GM18505 (cell line): ENCODE data around the gene NIM1K.
"Not testable (repeated sequence)": the region's sequence is repeated elsewhere in the genome, so short reads cannot be mapped to it uniquely, and the experiment has no call there.

Experiments
- ATAC-seq: cut with Tn5 transposase; IDR thresholded peaks from one replicate; pipeline ENCODE4 v1.9.1; 2021; ENCODE audit not compliant: unreplicated experiment
- POLR2A ChIP-seq: IDR thresholded peaks from 4 replicates; pipeline ENCODE4 v1.6.1; 2011; ENCODE audit warnings: borderline replicate concordance; ENCODE audit not compliant: insufficient read depth, insufficient read length; ENCODE audit errors: extremely low read depth

Gene NIM1K

DNA sequence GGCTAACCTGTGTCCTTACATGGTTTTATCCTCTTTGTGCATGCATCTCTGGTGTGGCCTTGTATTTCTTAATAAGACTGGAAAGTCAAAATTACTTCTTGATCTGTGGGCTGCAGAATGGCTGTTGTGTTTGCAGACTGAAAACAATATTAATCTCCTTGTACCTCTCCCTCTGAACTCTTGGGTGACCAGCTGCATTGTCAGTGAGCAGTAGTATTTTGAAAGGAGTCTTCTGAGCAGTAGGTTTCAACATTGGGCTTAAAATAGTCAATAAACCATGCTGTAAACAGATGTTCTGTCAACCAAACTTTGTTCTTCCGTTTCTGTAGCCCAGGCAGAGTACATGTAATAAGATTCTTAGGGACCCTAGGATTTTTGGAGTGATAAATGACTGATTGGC lies 26.7 kb upstream of the NIM1K start:
- ATAC-seq = no peak
- no peak for TF ChIP-seq POLR2A

GRCh38 chr5:43168175-43168574 lies 23.9 kb upstream of the NIM1K start:
- ATAC-seq = no peak
- TF ChIP-seq POLR2A = no peak

- TF ChIP-seq POLR2A = no peak
- no peak for ATAC-seq
Measured at GRCh38 chr5:43171451-43171850, 20.6 kb upstream of the NIM1K start.

GRCh38 chr5:43171926-43172325 lies 20.1 kb upstream of the NIM1K start:
- no peak for TF ChIP-seq POLR2A
- ATAC-seq = no peak

- ATAC-seq = no peak
- no peak for TF ChIP-seq POLR2A
Measured at GRCh38 chr5:43172779-43173178, 19.2 kb upstream of the NIM1K start.

GRCh38 chr5:43174586-43174985 lies 17.4 kb upstream of the NIM1K start:
- no peak for TF ChIP-seq POLR2A
- no peak for ATAC-seq

DNA sequence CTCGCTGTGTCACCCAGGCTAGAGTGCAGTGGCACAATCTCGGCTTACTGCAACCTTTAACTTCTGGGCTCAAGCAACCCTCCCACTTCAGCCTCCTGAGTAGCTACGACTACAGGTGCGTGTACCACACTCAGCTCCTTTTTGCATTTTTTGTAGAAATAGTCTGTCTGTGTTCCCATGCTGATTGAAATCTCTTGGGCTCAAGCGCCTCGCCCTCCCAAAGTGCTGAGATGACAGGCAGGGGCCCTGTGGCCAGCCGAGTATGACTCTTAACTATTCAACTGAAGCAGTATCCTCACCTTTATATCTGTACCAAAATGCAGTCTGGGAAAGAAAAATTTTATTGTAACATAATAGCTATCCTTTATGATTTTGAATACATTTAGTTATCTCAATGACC lies 12.2 kb upstream of the NIM1K start:
- no peak for TF ChIP-seq POLR2A
- ATAC-seq = no peak

- no peak for ATAC-seq
- TF ChIP-seq POLR2A = no peak
Measured at GRCh38 chr5:43182421-43182820, 9.6 kb upstream of the NIM1K start.

DNA sequence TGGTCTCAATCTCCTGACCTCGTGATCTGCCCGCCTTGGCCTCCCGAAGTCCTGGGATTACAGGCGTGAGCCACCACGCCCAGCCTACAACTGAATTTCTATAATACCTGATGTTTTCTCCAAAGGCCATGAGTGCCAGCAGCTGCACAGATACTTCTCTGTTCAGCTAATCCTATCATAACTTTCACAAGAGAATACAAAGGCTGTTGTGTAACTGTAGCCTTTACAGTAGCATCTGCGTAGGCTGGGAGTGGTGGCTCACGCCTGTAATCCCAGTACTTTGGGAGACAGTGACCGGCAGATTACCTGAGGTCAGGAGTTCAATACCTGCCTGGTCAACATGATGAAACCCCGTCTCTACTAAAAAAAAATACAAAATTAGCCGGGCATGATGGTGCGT lies 8.9 kb upstream of the NIM1K start:
- not testable (repeated sequence) for ATAC-seq

DNA sequence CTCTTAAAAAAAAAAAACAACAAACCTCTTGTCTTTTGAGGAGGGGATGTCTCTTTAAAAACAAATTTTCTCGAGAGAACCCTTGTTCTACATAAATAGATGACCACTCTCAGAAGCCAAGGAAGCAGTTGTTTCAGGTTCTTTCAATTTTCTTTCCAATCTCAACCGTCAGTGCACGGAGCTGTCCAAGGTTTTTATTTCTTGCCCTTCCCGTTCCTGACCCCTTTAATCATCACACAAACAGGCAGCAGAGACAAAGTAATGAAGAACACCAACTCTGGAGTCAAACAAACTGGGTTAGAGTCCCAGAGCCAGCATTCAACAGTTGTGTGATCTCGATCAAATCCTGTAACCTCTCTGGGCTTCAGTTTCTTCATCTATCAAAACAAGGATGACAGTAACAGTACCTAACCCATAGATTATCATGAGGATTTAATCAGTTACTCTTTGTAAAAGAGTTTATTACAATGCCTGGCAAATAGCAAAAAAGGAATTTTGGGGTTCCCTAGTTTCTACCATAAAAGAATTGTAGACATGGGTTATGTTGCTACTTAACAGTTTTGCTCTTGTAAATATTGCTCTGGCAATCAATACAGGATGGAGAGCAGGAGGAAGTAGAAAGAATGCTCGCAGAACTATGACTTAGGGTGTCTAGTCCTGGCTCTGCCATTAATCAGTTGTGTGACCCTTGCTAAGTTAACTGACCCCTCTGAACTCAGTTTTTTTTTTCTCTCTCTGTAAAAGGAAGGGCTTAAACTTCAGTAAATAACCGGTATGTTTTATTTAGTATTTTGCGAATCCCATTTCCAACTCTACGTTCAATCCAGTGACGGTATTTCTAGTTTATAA lies 1.0 kb upstream of the NIM1K start:
- ATAC-seq = no peak
- TF ChIP-seq POLR2A = no peak

DNA sequence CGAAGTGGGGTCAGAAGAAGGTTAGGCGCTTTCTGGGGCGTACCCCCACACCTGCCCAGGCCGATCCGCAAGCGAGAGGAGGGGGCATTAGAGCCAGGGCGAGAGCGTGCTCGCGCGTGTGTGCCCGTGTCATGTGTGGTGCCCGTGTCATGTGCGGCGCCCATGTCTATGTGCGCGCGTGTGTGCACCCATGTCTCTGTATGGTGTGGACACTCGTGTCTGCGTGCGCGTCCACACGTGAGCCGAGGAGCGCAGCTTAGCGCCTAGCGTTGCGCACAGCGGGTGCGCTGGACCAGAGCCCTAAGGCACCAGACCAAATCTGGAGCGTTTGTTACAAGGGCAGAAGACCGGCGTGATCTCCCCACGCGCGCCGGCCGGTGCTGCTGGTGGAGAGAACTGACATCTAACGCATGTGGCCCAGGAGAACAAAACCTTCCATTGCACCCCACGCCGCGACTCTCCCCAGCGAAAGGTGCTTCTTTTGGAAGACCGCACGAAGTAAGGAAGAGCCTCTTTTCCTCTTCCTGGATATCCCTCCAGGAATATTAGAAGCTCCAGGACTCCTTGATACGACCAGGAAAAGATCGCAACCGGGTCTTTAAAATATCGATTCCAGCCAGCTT lies 644 bp downstream of the NIM1K start:
- TF ChIP-seq POLR2A = no peak
- ATAC-seq = peak; percentile 23

- peak; percentile 40 for ATAC-seq
- no peak for TF ChIP-seq POLR2A
Measured at GRCh38 chr5:43193181-43193893, 1.3 kb downstream of the NIM1K start.

- no peak for ATAC-seq
- TF ChIP-seq POLR2A = no peak
Measured at GRCh38 chr5:43193894-43194265, 1.9 kb downstream of the NIM1K start.
